Activated CD4-positive, alpha-beta T cell treated with anti-CD3 and anti-CD28 coated beads, Interleukin-2, amount 10 ng/mL, durations not matched to agents 7 days and 5 days (primary cell): ENCODE measurements around the gene CA12. TPM values are rescaled to one million over a fixed set of nuclear protein-coding genes. Genes with fewer than 3 reads are reported as not detected.
"Not testable (repeated sequence)": the region's sequence is repeated elsewhere in the genome, so short reads cannot be mapped to it uniquely, and the experiment has no call there.

Source experiments
- CTCF ChIA-PET: fragments of 350-600 bp; sonication (Branson Sonifier 250); formaldehyde crosslinking; loops from one replicate; lab custom pipeline; 2021; ENCODE audit warnings: antibody characterized with exemption; lab: Charles Lee
- POLR2A ChIA-PET: fragments of 350-600 bp; sonication (Branson Sonifier 250); formaldehyde crosslinking; loops from one replicate; lab custom pipeline; 2021; ENCODE audit warnings: antibody characterized with exemption; lab: Charles Lee
- DNase-seq: peaks from one replicate; pipeline ENCODE4 v3.0.0-alpha.2; 2020
- H3K27ac Mint-ChIP-seq: one replicate; pipeline ENCODE4 v1.8.0; 2021; ENCODE audit warnings: mild to moderate bottlenecking, moderate library complexity, mixed read lengths
- H3K27me3 Mint-ChIP-seq: one replicate; pipeline ENCODE4 v1.8.0; 2021; ENCODE audit warnings: mixed read lengths
- H3K36me3 Mint-ChIP-seq: one replicate; pipeline ENCODE4 v1.8.0; 2021; ENCODE audit warnings: low read depth, mixed read lengths
- H3K4me1 Mint-ChIP-seq: one replicate; pipeline ENCODE4 v1.8.0; 2021; ENCODE audit warnings: mixed read lengths
- H3K4me3 Mint-ChIP-seq: one replicate; pipeline ENCODE4 v1.8.0; 2021; ENCODE audit warnings: mild to moderate bottlenecking, moderate library complexity, mixed read lengths
- H3K9me3 Mint-ChIP-seq: one replicate; pipeline ENCODE4 v1.8.0; 2021; ENCODE audit warnings: mixed read lengths
- total RNA-seq, 2 experiments: library from RNA; stranded (reverse); gene quantifications; one replicate each; pipeline ENCODE4 v1.2.3, GENCODE V29; 2021

CA12 gene
- total RNA-seq, 2 experiments from 2014 or later, result not detected

DNA sequence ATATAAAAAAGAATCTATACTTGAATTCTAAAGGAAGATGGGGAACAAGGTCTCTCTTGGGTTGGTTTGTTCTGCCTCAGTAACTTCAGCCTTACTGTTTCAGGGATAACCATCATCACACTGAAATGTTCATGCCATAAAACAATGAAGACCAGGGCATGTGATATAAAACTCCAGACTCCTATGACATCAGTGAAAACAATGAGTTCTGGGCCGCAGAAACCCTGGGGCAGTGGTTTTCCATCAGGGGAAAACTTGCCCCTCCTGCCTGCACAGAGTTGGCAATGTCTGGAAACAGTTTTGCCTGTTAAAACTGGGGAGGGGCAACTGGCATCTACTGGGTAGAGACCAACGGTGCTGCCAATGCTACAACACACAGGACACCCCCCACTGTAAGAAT lies 46.8 kb downstream of the CA12 start:
- Mint-ChIP-seq H3K27ac (no peak overlapping the region), H3K9me3 (no peaks in the 10 kb centered on the region), H3K27me3 (no peaks in the 10 kb centered on the region), H3K4me3 (no peak overlapping the region), H3K36me3 (no peaks in the 10 kb centered on the region), H3K4me1 (peaks cover 2% of the 10 kb centered on the region)
- no peak for DNase-seq
- ChIA-PET CTCF (no interaction called here), POLR2A (no interaction called here)

DNA sequence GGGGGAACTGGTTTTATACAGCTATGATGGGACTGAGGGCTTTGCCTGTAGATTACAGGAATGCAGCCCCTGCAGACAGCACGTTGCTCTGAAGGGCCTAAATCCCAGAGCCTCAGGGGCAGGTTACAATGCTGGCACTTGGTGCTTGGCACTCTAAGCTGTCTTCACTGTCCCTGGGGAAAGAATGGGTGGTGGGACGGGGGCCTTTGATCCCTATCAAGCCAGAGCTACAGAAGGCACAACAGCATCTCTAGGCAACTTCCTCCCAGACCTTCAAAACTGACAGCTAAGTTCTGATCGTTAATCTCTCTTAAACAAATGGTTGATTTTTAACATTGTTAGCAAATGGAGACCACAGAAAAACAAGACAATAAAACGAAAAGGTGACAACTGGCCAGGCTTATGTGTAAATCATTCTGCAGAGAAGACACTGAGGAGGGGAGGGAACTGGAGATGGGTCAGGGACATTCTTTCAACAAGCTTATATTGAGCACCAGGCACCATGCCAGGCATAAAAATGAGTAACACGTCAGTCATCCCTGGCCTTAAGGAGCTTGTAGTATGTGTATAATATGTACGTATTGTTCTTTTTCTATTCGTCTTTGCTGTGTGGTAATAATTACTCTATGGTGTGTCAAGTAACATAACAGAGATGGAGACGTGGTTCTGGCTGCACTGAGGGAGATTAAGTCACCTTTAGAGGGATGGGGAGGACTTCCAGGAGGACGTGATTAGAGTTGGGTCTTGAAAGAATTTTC lies 49.1 kb downstream of the CA12 start:
- POLR2A ChIA-PET, result no interaction called here
- no peak overlapping the region for H3K4me3 Mint-ChIP-seq
- CTCF ChIA-PET, result no interaction called here
- no peaks in the 10 kb centered on the region for H3K36me3 Mint-ChIP-seq
- H3K27ac Mint-ChIP-seq, result no peak overlapping the region
- no peaks in the 10 kb centered on the region for H3K9me3 Mint-ChIP-seq
- peaks cover 2% of the 10 kb centered on the region for H3K4me1 Mint-ChIP-seq
- no peak for DNase-seq
- no peaks in the 10 kb centered on the region for H3K27me3 Mint-ChIP-seq

DNA sequence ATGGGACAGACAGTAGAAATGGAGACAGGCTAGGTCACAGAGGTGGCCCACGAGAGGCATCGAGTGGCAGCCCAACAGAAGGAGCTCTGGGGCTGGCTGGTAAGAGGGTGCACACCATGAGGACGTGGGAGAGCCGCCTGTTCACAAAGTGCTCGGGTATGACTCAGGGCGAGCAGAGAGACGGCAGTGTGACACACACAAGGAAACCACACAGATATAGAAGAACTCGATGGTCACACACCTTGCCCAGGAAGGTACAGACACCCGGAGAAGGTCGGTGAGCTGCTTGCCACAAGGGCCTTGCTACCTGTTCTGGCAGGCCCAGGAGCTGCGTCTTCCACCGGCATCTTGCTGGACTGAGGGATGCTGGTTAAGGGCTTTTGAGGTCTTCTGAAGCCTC lies 50.2 kb downstream of the CA12 start:
- H3K27me3 Mint-ChIP-seq, result no peaks in the 10 kb centered on the region
- ChIA-PET POLR2A (no interaction called here), CTCF (no interaction called here)
- H3K9me3 Mint-ChIP-seq, result no peaks in the 10 kb centered on the region
- no peak overlapping the region for H3K27ac Mint-ChIP-seq
- H3K36me3 Mint-ChIP-seq, result no peaks in the 10 kb centered on the region
- peaks cover 2% of the 10 kb centered on the region for H3K4me1 Mint-ChIP-seq
- no peak overlapping the region for H3K4me3 Mint-ChIP-seq
- DNase-seq, result no peak

DNA sequence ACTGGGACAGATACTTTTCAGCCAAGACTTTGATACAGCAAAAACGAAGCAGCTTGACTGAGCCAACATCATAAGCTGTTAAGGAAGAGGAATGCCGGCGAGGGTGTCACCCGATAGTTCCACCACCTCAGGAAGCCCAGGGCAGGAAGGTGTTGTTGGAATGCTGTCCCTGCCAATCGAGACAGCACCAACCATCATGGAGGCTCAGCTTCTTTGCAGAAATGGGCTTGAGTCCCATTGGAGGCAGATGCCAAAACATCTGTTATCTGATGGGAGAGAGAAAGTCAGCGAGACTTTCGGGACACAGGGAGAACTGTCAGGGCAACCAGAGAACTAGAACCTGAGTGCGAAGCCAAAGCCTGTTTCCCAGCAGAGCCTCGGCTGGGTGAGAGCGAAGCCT lies 50.7 kb downstream of the CA12 start:
- DNase-seq, result no peak
- POLR2A ChIA-PET, result no interaction called here
- no peaks in the 10 kb centered on the region for H3K9me3 Mint-ChIP-seq
- no peak overlapping the region for H3K27ac Mint-ChIP-seq
- peaks cover 2% of the 10 kb centered on the region for H3K4me1 Mint-ChIP-seq
- no peaks in the 10 kb centered on the region for H3K27me3 Mint-ChIP-seq
- CTCF ChIA-PET, result no interaction called here
- H3K36me3 Mint-ChIP-seq, result no peaks in the 10 kb centered on the region
- no peak overlapping the region for H3K4me3 Mint-ChIP-seq

DNA sequence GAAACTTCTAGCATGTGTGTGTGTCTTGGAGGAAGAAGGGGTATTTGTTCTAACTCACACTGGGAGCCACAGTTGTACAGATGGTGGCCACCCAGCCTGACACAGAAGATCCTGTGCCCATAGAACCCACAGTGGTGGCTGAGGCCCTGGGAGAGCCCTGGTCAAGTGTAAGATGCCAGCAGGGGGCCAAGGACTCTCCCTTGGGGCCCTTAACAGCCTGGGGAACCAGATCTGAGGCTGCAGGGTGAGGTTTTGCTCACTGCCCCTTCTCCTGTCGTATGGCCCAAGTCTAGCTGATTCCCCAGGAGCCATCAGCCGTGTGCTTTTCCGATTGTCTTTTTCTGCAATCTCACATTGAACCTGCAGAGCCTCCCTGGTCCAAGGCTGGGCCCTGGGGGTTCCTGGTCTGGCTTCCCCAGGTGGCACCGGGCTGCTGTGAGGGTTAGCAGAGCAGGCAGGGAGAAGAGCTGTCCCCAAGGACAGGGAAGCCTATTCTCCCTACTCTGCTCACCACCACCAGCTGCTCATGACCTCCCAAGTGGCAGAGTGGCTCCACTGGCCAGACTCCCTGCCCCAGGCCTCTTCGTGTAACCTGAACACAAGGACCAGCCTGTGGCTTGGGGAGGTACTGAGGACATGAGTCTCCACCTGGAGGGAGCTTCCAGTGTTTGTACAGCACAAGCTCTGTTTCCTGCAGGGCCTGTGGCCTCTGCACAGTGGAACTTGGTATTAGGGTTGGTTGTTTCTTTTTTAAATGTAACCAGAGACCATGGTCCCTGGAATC lies 51.9 kb downstream of the CA12 start:
- Mint-ChIP-seq H3K27ac (no peak overlapping the region), H3K27me3 (no peaks in the 10 kb centered on the region), H3K4me3 (no peak overlapping the region), H3K36me3 (no peaks in the 10 kb centered on the region), H3K4me1 (peaks cover 2% of the 10 kb centered on the region), H3K9me3 (no peaks in the 10 kb centered on the region)
- no peak for DNase-seq
- ChIA-PET POLR2A (no interaction called here), CTCF (interaction anchor here (1.3 kb wide), 1 partner anchor 26 kb away, joined by 3 read pairs; no protein-coding TSS in a partner anchor)

DNA sequence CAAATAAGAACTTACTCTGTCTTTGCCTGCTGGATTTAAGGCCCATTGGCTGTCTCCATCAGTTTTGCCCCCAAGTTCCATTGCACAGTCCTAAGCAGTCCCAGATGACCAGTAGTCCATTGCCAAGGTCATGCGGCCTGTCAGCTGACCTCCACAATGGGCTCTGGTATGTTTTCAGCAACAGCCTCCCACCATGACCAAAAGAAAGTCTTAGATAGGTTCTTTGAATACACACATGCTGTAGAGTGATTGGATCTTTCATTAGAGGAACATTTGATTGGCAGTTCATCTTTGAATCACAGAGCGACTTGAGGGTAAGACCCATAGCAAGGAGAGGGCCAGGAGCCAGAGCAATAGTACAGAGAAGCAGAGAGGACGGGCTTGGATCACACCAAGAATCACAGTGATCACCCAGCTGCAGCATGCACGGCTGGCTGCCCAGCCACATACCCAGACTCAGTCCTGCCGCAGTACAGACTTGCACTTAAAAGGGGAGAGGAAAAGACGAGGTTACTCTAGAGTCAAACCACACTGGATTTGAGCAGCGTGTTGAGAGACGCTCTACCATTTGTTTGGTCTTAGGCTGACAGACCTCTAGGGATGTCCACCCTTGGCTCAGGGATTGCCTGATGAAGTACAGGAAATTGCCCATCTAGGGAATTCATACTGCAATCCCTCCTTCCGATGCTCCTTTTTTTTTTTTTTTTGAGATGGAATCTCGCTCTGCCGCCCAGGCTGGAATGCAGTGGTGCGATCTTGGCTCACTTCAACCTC lies 53.8 kb downstream of the CA12 start:
- Mint-ChIP-seq H3K9me3 (no peaks in the 10 kb centered on the region), H3K4me1 (peaks cover 2% of the 10 kb centered on the region), H3K36me3 (no peaks in the 10 kb centered on the region), H3K27me3 (no peaks in the 10 kb centered on the region), H3K4me3 (no peak overlapping the region), H3K27ac (no peak overlapping the region)
- DNase-seq, result no peak
- ChIA-PET CTCF (interaction anchor here (0.9 kb wide), 1 partner anchor 36 kb away, joined by 3 read pairs; no protein-coding TSS in a partner anchor), POLR2A (no interaction called here)

DNA sequence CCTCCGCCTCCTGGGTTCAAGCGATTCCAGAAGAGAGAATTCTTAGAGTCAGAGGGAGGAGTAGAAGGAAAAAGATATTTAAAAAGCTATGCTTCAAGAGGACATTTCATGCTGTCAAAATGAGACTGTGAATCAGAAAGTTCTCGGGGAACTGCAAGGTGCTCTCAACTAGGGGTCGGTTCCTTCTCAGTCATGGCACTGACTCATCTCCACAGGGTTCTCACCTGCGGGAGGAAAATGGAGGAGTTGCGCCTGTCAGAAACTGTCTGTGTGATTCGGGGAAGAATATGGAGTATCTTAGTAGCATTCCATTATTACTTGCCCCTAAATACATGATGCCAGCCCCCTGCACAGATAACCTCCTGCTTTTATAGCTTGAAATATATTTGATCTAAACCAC lies 56.9 kb downstream of the CA12 start:
- ChIA-PET CTCF (interaction anchor here (0.6 to 1.0 kb wide), 2 partner anchors 28 to 185 kb away, joined by 3 to 4 read pairs; no protein-coding TSS in a partner anchor), POLR2A (no interaction called here)
- no peak overlapping the region for H3K4me3 Mint-ChIP-seq
- no peak for DNase-seq
- H3K27me3 Mint-ChIP-seq, result no peaks in the 10 kb centered on the region
- H3K36me3 Mint-ChIP-seq, result no peaks in the 10 kb centered on the region
- no peak overlapping the region for H3K27ac Mint-ChIP-seq
- no peaks in the 10 kb centered on the region for H3K9me3 Mint-ChIP-seq
- no peaks in the 10 kb centered on the region for H3K4me1 Mint-ChIP-seq

DNA sequence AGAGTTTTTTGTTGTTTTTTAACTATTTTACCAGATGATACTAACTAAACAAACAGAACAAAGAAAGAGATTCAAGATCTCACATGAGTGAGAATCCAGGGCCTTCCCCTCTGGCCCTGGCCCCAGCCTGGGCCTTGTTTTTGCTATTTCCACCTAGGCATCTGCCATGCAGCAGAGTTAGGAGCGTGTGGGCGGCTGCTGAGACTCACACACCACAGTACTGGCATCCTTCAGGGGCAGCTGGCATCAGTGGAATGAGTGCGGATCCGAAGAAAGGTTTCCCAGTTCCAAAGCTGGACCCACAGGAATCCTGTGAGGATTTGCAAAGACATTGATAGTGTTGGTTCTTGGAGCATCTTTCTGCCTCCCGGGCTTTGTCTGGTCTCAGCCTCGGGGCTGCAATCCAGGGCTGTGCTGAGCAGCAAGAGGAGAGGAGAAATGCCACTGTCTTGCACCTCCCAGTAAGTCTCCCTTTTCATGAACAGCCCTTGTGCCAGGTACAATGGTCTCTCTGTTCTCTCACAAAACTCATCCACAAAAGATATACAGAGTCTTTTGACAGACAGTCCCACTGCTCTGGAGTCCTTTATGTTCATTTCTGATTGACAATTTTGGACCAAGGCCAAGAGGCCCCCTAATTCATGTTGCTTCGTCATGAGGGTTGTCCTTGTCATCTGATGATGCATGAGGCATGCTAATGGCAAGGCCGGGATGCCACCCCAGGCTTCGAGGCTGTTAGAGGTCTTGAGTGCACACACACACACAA lies 57.7 kb downstream of the CA12 start:
- no peaks in the 10 kb centered on the region for H3K27me3 Mint-ChIP-seq
- H3K27ac Mint-ChIP-seq, result no peak overlapping the region
- no peak overlapping the region for H3K4me3 Mint-ChIP-seq
- H3K36me3 Mint-ChIP-seq, result no peaks in the 10 kb centered on the region
- POLR2A ChIA-PET, result no interaction called here
- DNase-seq, result no peak
- H3K9me3 Mint-ChIP-seq, result no peaks in the 10 kb centered on the region
- CTCF ChIA-PET, result interaction anchor here (1.0 kb wide), 1 partner anchor 186 kb away, joined by 4 read pairs; no protein-coding TSS in a partner anchor
- H3K4me1 Mint-ChIP-seq, result no peaks in the 10 kb centered on the region

DNA sequence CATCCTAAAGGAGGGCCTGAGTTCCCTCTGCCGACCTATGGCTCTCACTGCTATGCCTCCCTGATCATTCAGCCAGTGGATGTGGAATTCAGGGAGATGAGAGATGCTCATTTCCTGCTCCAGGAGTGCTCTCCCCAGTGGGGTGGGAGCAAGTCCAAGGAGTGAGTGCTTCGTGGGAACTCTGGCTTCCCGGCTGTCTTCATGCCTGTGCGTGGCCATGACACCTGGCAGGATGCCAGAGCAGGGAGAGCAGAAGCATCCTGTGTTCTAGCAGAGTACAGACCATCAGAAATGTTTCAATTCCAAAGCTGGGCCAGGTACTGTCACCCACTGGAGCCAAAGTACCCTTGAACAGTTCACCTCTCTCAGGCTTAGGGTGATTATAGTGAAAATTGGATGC lies 59.1 kb downstream of the CA12 start:
- H3K9me3 Mint-ChIP-seq, result no peaks in the 10 kb centered on the region
- no peak for DNase-seq
- no peaks in the 10 kb centered on the region for H3K36me3 Mint-ChIP-seq
- CTCF ChIA-PET, result interaction anchor here (1.0 kb wide), 1 partner anchor 43 kb away, joined by 4 read pairs; no protein-coding TSS in a partner anchor
- no peak overlapping the region for H3K27ac Mint-ChIP-seq
- POLR2A ChIA-PET, result no interaction called here
- no peaks in the 10 kb centered on the region for H3K27me3 Mint-ChIP-seq
- no peaks in the 10 kb centered on the region for H3K4me1 Mint-ChIP-seq
- H3K4me3 Mint-ChIP-seq, result no peak overlapping the region

DNA sequence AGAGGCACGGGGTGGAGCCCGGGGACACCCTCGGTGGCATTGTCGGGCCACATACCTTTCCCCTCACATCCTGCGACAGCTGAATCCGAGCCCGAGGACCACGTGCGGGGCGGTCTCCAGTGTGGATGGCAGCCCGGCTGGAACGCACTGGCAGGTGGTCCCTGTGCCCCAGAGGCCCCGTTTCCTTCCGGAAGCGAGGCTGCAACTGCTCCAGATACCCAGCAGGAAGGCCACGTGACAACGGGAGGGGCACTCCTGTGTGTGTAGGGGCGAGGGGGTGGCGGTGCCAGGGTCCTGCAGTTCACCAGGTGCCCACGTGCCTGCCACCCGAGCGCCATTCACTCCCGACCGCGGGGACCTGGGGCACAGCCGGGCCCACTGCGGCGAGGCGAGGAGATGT lies 60.2 kb downstream of the CA12 start:
- ChIA-PET CTCF (no interaction called here), POLR2A (no interaction called here)
- H3K4me3 Mint-ChIP-seq, result no peak overlapping the region
- no peak for DNase-seq
- no peaks in the 10 kb centered on the region for H3K36me3 Mint-ChIP-seq
- H3K27me3 Mint-ChIP-seq, result no peaks in the 10 kb centered on the region
- H3K9me3 Mint-ChIP-seq, result no peaks in the 10 kb centered on the region
- no peaks in the 10 kb centered on the region for H3K4me1 Mint-ChIP-seq
- H3K27ac Mint-ChIP-seq, result no peak overlapping the region

DNA sequence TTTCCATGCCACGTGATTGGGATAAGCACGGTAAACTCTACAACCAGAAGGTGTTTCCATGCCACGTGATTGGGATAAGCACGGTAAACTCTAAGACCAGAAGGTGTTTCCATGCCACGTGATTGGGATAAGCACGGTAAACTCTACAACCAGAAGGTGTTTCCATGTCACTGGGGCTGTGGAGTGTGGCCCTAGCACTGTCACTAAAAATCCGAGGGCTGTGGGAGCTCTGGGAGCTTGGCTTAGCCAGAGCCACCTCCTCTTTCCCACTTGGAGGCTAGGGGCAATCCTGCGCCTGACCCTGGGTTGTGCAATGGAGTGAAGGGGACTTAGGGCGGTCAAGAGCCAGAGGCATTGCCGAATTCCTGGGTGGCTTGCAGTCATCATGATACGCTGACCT lies 60.7 kb downstream of the CA12 start:
- H3K27ac Mint-ChIP-seq, POLR2A ChIA-PET, H3K4me3 Mint-ChIP-seq, H3K36me3 Mint-ChIP-seq, CTCF ChIA-PET, DNase-seq, H3K27me3 Mint-ChIP-seq, H3K9me3 Mint-ChIP-seq, H3K4me1 Mint-ChIP-seq: not testable (repeated sequence)

DNA sequence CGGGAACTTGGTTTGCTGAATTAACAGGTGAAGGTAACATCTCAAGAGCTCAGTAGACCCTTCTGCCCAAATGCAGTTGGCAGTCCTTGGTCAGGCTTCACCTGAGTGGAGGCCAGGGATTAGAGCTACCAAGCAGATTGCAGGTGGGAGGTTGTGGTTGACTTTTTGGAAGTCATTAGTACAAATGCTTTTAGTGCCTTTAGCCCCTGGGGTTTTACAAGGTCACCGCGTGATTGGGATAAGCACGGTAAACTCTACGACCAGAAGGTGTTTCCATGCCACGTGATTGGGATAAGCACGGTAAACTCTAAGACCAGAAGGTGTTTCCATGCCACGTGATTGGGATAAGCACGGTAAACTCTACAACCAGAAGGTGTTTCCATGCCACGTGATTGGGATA lies 61.2 kb downstream of the CA12 start:
- POLR2A ChIA-PET, CTCF ChIA-PET, H3K27ac Mint-ChIP-seq, H3K9me3 Mint-ChIP-seq, H3K36me3 Mint-ChIP-seq, DNase-seq, H3K4me3 Mint-ChIP-seq, H3K27me3 Mint-ChIP-seq, H3K4me1 Mint-ChIP-seq: not testable (repeated sequence)
